Sigmoid colon (tissue), 7 donors: ENCODE measurements around the gene TESPA1. TPM values are rescaled to one million over a fixed set of nuclear protein-coding genes. Genes with fewer than 3 reads are reported as not detected.

Source experiments
- DNase-seq: peaks from one replicate; pipeline ENCODE4 v3.0.0-alpha.2; 2019
- H3K27ac ChIP-seq, 4 donors: fragments of 200-600 bp; sonication (generic); one replicate each; pipeline ENCODE4 v1.5.1; 2016 to 2019; ENCODE audit warnings: mild to moderate bottlenecking in 1 of 4
- H3K27me3 ChIP-seq, 3 donors: fragments of 200-600 bp; sonication (generic); one replicate each; pipeline ENCODE4 v1.5.1; 2019; ENCODE audit warnings: mild to moderate bottlenecking in 1 of 3
- H3K36me3 ChIP-seq, 4 donors: fragments of 200-600 bp; sonication (generic); one replicate each; pipeline ENCODE4 v1.5.1; 2016 to 2019
- H3K4me1 ChIP-seq, 4 donors: fragments of 200-600 bp; sonication (generic); one replicate each; pipeline ENCODE4 v1.5.1; 2017 to 2019
- H3K4me3 ChIP-seq, 4 donors: fragments of 200-600 bp; sonication (generic); one replicate each; pipeline ENCODE4 v1.5.1; 2017 to 2019; ENCODE audit warnings: mild to moderate bottlenecking in 2 of 4, moderate library complexity in 1 of 4
- H3K9me3 ChIP-seq, 4 donors: fragments of 200-600 bp in 3 of 4; sonication (generic) in 3 of 4; one replicate each; pipeline versions ENCODE4 v1.5.1 to v1.6.1; 2013 to 2019
- EP300 ChIP-seq, 4 donors: sonication (generic); formaldehyde crosslinking; IDR thresholded peaks; one replicate each; pipeline ENCODE4 v1.6.1; 2017; ENCODE audit warnings: antibody characterized with exemption in 4 of 4
- POLR2A ChIP-seq, 2 donors: fragments of 450-650 bp; IDR thresholded peaks; one replicate each; pipeline ENCODE4 v1.6.1; 2016; ENCODE audit warnings: antibody characterized with exemption in 2 of 2, mild to moderate bottlenecking in 2 of 2, moderate library complexity in 2 of 2
- POLR2AphosphoS5 ChIP-seq, 4 donors: sonication (generic); formaldehyde crosslinking; IDR thresholded peaks; one replicate each; pipeline ENCODE4 v1.6.1; 2017; ENCODE audit warnings: antibody characterized with exemption in 4 of 4
- WGBS, 2 donors: extraction: QIAGEN DNeasy Blood & Tissue Kit; methylation state at CpG; one replicate each; pipeline ENCODE4 v1.1.7; 2013; 5-methylcytosine and 5-hydroxymethylcytosine counted together
- intact Hi-C: fragments of 100-400 bp; cut with DNase I; formaldehyde crosslinking; loops from one replicate; pipeline ENCODE4 v1.15.1; 2023
- polyA plus RNA-seq, 3 donors: library from polyadenylated mRNA; stranded (reverse); fragments of 200-250 nt; gene quantifications; one replicate each; pipeline ENCODE4 v1.2.3, GENCODE V29; 2013
- total RNA-seq, 4 donors: library from RNA; depleted of rRNA; stranded (reverse); fragments of >200 nt; gene quantifications; one replicate each; pipeline ENCODE4 v1.1.0, GENCODE V29; 2016
- TF ChIP-seq, protein P1 (sequence below), 4 experiments: fragments of 450-650 bp in 3 of 4; fragments of 200-600 bp in 1 of 4; IDR thresholded peaks; one replicate each; pipeline ENCODE4 v1.5.1; 2016 to 2019; ENCODE audit warnings: antibody characterized with exemption in 4 of 4, mild to moderate bottlenecking in 3 of 4, moderate library complexity in 2 of 4
- donor health status: healthy with polysubstance abuse.
- donor health status: Bipolar disorder and iron deficiency.
- donor health status: healthy.

TESPA1 gene, protein sequence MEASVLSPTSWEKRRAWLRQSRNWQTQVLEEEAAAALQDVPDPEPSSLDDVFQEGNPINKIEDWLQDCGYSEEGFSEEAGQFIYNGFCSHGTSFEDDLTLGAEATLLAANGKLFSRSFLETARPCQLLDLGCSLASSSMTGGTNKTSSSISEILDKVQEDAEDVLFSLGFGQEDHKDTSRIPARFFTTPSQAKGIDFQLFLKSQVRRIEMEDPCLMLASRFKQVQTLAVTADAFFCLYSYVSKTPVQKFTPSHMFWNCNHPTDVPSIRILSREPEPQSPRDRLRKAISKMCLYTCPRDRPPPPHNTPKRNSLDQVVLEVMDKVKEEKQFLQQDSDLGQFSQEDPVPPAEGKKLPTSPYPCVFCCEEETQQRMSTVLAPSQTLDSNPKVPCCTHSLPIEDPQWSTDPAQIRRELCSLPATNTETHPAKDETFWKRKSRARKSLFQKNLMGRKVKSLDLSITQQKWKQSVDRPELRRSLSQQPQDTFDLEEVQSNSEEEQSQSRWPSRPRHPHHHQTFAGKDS
- 1 to 10 TPM in 2 of 4 donors, under 1 TPM in 2; 0.83 to 2.9 (median 1.4) TPM for total RNA-seq
- 10 to 100 TPM in 1 of 3 donors, 1 to 10 TPM in 1, under 1 TPM in 1; 0.23 to 10.3 (median 3.0) TPM for polyA plus RNA-seq

DNA sequence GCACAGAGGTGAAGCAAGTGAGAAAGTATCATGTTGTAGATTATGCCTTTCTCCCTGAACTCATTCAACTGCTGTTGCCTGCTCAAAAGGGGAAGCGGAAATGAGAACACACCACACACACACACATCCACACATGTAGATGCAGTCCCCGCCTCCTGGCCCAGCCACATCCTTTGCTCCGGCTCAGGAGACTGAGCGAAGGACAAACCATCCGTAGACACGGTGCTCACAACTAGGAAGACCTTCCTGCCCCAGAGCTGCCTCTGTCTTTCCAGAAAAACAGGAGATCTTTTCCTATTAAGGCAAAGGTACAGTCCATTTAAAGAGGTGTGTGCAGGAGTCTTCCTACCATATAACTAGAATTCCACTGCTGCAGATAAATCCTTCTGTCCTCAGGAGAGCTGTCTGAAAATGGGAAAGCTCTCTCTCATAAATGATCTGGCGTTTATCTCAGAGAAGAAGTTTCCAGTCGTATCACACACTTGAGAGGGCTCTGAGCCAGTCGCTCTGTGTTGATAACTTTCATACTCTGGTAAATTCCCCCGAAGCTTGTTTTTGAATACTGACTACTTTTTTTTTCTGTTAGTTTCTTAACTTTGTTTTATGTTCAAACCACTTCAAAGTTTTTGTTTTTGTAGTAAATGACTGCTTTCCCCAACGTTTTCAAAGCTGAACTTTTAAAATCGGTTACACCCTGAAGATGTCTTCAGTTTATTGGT lies at the start of gene TESPA1:
TSS of gene TESPA1 (minus strand) at position 105 of the 719 bp plus-strand sequence. CDS start 10,200 bp downstream, outside the sequence.
- H3K9me3 ChIP-seq = no peaks in the 10 kb centered on the region
- DNase-seq = peak; percentile 79
- peaks cover 0 to 8% (median 0%) of the 10 kb centered on the region in 4 donors for H3K4me1 ChIP-seq
- H3K27ac ChIP-seq = no peak within 1 kb of the TSS
- 21 to 52% methylated on average over 12 of the region's 12 CpGs for WGBS, 2 donors
- no peaks in the 10 kb centered on the region for H3K27me3 ChIP-seq
- H3K36me3 ChIP-seq = no peaks in the 10 kb centered on the region
- intact Hi-C loops = no loop called here
- no peak for TF ChIP-seq EP300 (IDR thresholded peaks at IDR 0.05)
- TF ChIP-seq, protein P1, sequence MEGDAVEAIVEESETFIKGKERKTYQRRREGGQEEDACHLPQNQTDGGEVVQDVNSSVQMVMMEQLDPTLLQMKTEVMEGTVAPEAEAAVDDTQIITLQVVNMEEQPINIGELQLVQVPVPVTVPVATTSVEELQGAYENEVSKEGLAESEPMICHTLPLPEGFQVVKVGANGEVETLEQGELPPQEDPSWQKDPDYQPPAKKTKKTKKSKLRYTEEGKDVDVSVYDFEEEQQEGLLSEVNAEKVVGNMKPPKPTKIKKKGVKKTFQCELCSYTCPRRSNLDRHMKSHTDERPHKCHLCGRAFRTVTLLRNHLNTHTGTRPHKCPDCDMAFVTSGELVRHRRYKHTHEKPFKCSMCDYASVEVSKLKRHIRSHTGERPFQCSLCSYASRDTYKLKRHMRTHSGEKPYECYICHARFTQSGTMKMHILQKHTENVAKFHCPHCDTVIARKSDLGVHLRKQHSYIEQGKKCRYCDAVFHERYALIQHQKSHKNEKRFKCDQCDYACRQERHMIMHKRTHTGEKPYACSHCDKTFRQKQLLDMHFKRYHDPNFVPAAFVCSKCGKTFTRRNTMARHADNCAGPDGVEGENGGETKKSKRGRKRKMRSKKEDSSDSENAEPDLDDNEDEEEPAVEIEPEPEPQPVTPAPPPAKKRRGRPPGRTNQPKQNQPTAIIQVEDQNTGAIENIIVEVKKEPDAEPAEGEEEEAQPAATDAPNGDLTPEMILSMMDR (IDR thresholded peaks at IDR 0.05) = no peak
- TF ChIP-seq POLR2A (IDR thresholded peaks at IDR 0.05) = no peak
- TF ChIP-seq POLR2AphosphoS5 (IDR thresholded peaks at IDR 0.05) = no peak
- H3K4me3 ChIP-seq = no peak within 1 kb of the TSS

DNA sequence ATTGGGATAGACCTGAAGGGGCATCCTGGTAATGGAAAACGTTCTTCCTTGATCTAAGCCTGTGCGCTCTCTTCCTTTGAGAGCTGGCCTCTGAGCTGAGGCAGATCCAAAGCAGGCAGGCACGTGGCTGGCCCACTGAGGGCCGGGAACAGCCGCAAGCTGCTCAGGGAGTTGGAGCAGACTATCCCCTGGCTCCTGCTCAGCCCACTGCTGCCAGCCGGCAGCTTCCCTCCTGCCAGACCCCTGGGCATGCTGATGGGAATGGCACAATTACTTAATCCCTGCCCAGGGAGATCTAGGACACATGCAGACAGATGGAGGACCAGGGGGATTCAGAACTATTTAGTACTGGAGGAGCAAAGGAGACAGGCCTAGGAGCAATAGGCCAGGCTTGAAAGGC lies 49.7 kb upstream of the TESPA1 start:
- no peak for DNase-seq
- 60 to 71% methylated on average over 6 of the region's 6 CpGs for WGBS, 2 donors
- no peak overlapping the region for H3K27ac ChIP-seq
- H3K9me3 ChIP-seq = no peaks in the 10 kb centered on the region
- no peak overlapping the region for H3K4me3 ChIP-seq
- H3K4me1 ChIP-seq = no peaks in the 10 kb centered on the region
- no peaks in the 10 kb centered on the region for H3K36me3 ChIP-seq
- peaks cover 0 to 2% (median 0%) of the 10 kb centered on the region in 3 donors for H3K27me3 ChIP-seq
- intact Hi-C loops = no loop called here
- no peak for TF ChIP-seq POLR2A (IDR thresholded peaks at IDR 0.05)
- TF ChIP-seq POLR2AphosphoS5 (IDR thresholded peaks at IDR 0.05) = no peak
- TF ChIP-seq EP300 (IDR thresholded peaks at IDR 0.05) = no peak
- TF ChIP-seq, protein P1 (IDR thresholded peaks at IDR 0.05) = no peak

DNA sequence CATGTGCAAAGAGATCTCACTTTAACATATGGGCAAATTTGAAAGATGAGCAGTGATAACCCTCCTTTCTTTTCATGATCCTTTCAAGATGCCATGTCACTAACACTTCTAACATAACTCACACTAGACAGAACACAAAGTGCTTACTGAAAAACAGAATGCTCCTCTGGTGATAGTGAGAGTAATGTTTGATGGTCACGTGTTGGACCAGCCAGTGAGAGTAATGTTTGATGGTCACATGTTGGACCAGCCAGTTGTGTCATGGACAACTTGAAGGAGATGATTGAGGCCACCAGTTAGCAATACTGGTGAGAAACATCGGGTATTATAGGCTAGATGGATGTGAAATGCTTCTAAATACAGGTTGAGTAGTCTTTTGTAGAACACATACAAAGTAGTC lies 40.9 kb upstream of the TESPA1 start:
- Histone ChIP-seq H3K4me3 (no peak overlapping the region), H3K27me3 (peaks cover 0 to 8% (median 0%) of the 10 kb centered on the region in 3 donors), H3K36me3 (no peaks in the 10 kb centered on the region), H3K27ac (no peak overlapping the region), H3K4me1 (no peaks in the 10 kb centered on the region), H3K9me3 (no peaks in the 10 kb centered on the region)
- 70 to 77% methylated on average over 2 of the region's 2 CpGs for WGBS, 2 donors
- intact Hi-C loops = no loop called here
- TF ChIP-seq POLR2AphosphoS5 (IDR thresholded peaks at IDR 0.05) (no peak), EP300 (IDR thresholded peaks at IDR 0.05) (no peak), POLR2A (IDR thresholded peaks at IDR 0.05) (no peak)
- TF ChIP-seq, protein P1 (IDR thresholded peaks at IDR 0.05) = no peak
- DNase-seq = no peak

DNA sequence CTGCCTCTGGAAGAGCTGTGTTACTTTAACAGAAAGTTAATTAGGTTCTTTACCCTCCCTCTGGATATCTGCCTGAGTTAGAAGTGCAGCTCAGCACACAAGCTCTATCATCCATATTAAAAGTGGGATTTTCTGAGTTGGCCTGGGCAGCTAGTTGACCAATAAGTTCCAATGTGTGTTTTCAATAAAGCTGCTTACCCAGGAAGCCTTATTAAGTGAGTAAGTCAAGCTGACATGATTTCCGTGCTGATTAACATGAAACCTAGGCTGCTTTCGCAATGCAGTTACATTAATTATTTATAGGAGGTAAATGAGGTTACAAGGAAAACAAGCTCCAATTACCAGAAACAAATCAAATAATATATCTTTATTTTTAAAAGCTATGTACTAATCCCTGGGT lies 40.0 kb upstream of the TESPA1 start:
- intact Hi-C loops = no loop called here
- WGBS, 2 donors = 63 to 79% methylated on average over 2 of the region's 2 CpGs

More for the DNA sequence above, 40.0 kb upstream of the TESPA1 start:
- TF ChIP-seq POLR2A (IDR thresholded peaks at IDR 0.05) (no peak), EP300 (IDR thresholded peaks at IDR 0.05) (no peak), POLR2AphosphoS5 (IDR thresholded peaks at IDR 0.05) (no peak)
- TF ChIP-seq, protein P1 (IDR thresholded peaks at IDR 0.05) = no peak
- no peaks in the 10 kb centered on the region for H3K36me3 ChIP-seq
- H3K27me3 ChIP-seq = peaks cover 0 to 8% (median 0%) of the 10 kb centered on the region in 3 donors
- H3K4me1 ChIP-seq = no peaks in the 10 kb centered on the region
- H3K27ac ChIP-seq = no peak overlapping the region
- no peak overlapping the region for H3K4me3 ChIP-seq
- DNase-seq = no peak
- no peaks in the 10 kb centered on the region for H3K9me3 ChIP-seq
